Breast epithelium (tissue), 4 donors: Measurements from ENCODE around the gene ST7. TPM values are rescaled to one million over a fixed set of nuclear protein-coding genes. Genes with fewer than 3 reads are reported as not detected.

Source experiments
- DNase-seq, 2 donors: peaks; one replicate each; pipeline ENCODE4 v3.0.0-alpha.2; 2019; ENCODE audit warnings: low spot score in 2 of 2
- H3K27ac ChIP-seq, 2 donors: fragments of 200-600 bp; sonication (generic) in 1 of 2; one replicate each; pipeline ENCODE4 v1.5.1; 2016 to 2019; ENCODE audit warnings: mild to moderate bottlenecking in 1 of 2
- H3K27me3 ChIP-seq, 2 donors: fragments of 200-600 bp; sonication (generic) in 1 of 2; one replicate each; pipeline versions ENCODE4 v1.5.1 to v1.6.0; 2017 to 2019; ENCODE audit warnings: control low read depth in 1 of 2, mild to moderate bottlenecking in 1 of 2
- H3K36me3 ChIP-seq: fragments of 200-600 bp; one replicate; pipeline ENCODE4 v1.5.1; 2019
- H3K4me1 ChIP-seq, 2 donors: fragments of 200-600 bp; sonication (generic); one replicate each; pipeline ENCODE4 v1.5.1; 2016 to 2019; ENCODE audit warnings: control low read depth in 1 of 2
- H3K4me3 ChIP-seq, 3 donors: fragments of 200-600 bp; sonication (generic); 1 replicate in 2 of 3; 2 replicates in 1 of 3; pipeline ENCODE4 v1.5.1; 2016 to 2019; ENCODE audit warnings: mild to moderate bottlenecking in 3 of 3, moderate library complexity in 2 of 3
- H3K9me3 ChIP-seq, 2 donors: fragments of 200-600 bp; sonication (generic) in 1 of 2; one replicate each; pipeline ENCODE4 v1.5.1; 2016 to 2019; ENCODE audit warnings: control low read depth in 1 of 2
- POLR2A ChIP-seq: fragments of 450-650 bp; IDR thresholded peaks from one replicate; pipeline ENCODE4 v1.6.1; 2016; ENCODE audit warnings: antibody characterized with exemption, mild to moderate bottlenecking, moderate library complexity
- POLR2AphosphoS5 ChIP-seq, 3 donors: sonication (generic); formaldehyde crosslinking; IDR thresholded peaks; one replicate each; pipeline ENCODE4 v1.6.1; 2017; ENCODE audit warnings: antibody characterized with exemption in 3 of 3
- intact Hi-C: fragments of 100-400 bp; cut with DNase I; formaldehyde crosslinking; loops from one replicate; pipeline ENCODE4 v1.15.1; 2023; ENCODE audit warnings: low total_unique reads
- total RNA-seq, 3 donors: library from RNA; depleted of rRNA; stranded (reverse); fragments of >200 nt; gene quantifications; one replicate each; pipeline ENCODE4 v1.1.0, GENCODE V29; 2016
- TF ChIP-seq, protein P1 (sequence below), 3 donors: fragments of 450-650 bp; IDR thresholded peaks; one replicate each; pipeline ENCODE4 v1.5.1; 2016 to 2017; ENCODE audit warnings: antibody characterized with exemption in 3 of 3, mild to moderate bottlenecking in 3 of 3, moderate library complexity in 3 of 3

ST7 gene
- total RNA-seq, 3 donors from 2014 or later: 24.3 to 41.4 (median 27.5) TPM

GRCh38 chr7:117066668-117067067 is 113.4 kb downstream of the ST7 start:
- no peaks in the 10 kb centered on the region for H3K4me1 ChIP-seq
- TF ChIP-seq, protein P1, sequence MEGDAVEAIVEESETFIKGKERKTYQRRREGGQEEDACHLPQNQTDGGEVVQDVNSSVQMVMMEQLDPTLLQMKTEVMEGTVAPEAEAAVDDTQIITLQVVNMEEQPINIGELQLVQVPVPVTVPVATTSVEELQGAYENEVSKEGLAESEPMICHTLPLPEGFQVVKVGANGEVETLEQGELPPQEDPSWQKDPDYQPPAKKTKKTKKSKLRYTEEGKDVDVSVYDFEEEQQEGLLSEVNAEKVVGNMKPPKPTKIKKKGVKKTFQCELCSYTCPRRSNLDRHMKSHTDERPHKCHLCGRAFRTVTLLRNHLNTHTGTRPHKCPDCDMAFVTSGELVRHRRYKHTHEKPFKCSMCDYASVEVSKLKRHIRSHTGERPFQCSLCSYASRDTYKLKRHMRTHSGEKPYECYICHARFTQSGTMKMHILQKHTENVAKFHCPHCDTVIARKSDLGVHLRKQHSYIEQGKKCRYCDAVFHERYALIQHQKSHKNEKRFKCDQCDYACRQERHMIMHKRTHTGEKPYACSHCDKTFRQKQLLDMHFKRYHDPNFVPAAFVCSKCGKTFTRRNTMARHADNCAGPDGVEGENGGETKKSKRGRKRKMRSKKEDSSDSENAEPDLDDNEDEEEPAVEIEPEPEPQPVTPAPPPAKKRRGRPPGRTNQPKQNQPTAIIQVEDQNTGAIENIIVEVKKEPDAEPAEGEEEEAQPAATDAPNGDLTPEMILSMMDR (IDR thresholded peaks at IDR 0.05): no peak
- TF ChIP-seq POLR2AphosphoS5 (IDR thresholded peaks at IDR 0.05) (no peak), POLR2A (no peak)
- intact Hi-C loops: no loop called here
- no peaks in the 10 kb centered on the region for H3K36me3 ChIP-seq
- H3K27me3 ChIP-seq: no peaks in the 10 kb centered on the region
- H3K4me3 ChIP-seq: no peak overlapping the region
- H3K27ac ChIP-seq: no peak overlapping the region
- DNase-seq: no peak
- no peaks in the 10 kb centered on the region for H3K9me3 ChIP-seq

DNA sequence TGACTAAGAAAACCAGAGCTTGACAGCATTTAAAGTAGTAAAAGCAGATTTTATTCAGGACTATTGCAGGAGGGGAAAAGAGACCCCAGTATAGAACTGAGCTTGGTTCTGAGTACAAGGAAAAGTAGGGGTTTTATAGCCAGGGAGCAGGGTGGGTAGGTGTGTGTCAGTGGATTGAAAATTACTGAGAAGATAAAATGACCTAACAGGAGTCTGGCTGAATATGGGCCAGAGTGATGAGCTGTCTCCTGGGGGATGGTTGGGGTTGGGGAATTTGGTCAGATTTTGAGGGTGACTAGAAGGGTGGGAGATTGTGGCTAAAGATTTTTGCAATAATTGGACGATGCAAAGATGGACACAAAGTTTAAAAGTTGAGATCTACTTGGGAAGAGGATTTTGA is 114.0 kb downstream of the ST7 start:
- Histone ChIP-seq H3K4me1 (no peaks in the 10 kb centered on the region), H3K4me3 (no peak overlapping the region), H3K27ac (no peak overlapping the region), H3K9me3 (no peaks in the 10 kb centered on the region), H3K27me3 (no peaks in the 10 kb centered on the region), H3K36me3 (no peaks in the 10 kb centered on the region)
- TF ChIP-seq, protein P1 (IDR thresholded peaks at IDR 0.05): no peak
- TF ChIP-seq POLR2A: no peak
- TF ChIP-seq POLR2AphosphoS5 (IDR thresholded peaks at IDR 0.05): no peak
- intact Hi-C loops: no loop called here
- DNase-seq: no peak

DNA sequence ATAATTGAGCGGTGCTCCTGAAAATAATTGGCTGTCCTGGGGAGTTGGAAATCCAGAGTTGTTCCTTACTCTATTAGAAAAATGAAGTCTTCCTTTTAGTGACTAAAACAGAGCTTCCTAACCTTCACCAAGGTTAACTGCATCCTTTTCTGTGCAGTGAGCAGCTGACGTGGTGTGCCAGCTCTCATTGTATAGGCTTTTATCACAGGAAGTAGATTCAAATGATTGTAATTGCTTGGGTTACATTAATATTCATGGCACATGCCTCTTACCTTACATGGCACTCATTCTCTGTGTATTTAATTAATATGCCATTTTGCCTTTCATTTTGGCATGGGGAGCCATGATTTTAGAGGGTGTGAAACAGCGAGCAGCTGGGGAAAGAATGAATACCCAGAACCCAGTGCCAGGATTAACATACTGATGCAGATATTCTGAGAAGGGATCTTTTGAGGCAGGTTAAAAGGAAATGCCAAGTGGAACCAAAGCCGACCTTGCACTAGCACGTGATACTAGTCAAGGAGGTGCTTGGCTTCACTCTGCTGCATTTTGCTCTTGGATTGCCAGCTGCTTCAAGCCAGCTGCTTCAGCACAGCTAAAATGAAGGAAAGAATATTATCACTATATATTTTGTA is 115.3 kb downstream of the ST7 start:
- Histone ChIP-seq H3K4me1 (peaks cover 0 to 2% of the 10 kb centered on the region in 2 donors), H3K36me3 (no peaks in the 10 kb centered on the region), H3K9me3 (no peaks in the 10 kb centered on the region), H3K27me3 (no peaks in the 10 kb centered on the region), H3K4me3 (no peak overlapping the region), H3K27ac (no peak overlapping the region)
- intact Hi-C loops: no loop called here
- DNase-seq: no peak
- TF ChIP-seq POLR2AphosphoS5 (IDR thresholded peaks at IDR 0.05) (no peak), POLR2A (no peak)
- TF ChIP-seq, protein P1 (IDR thresholded peaks at IDR 0.05): no peak

- Histone ChIP-seq H3K9me3 (no peaks in the 10 kb centered on the region), H3K27ac (no peak overlapping the region), H3K36me3 (no peaks in the 10 kb centered on the region), H3K27me3 (no peaks in the 10 kb centered on the region), H3K4me1 (peaks cover 0 to 2% of the 10 kb centered on the region in 2 donors), H3K4me3 (no peak overlapping the region)
- TF ChIP-seq, protein P1 (IDR thresholded peaks at IDR 0.05): no peak
- TF ChIP-seq POLR2AphosphoS5 (IDR thresholded peaks at IDR 0.05) (no peak), POLR2A (no peak)
- intact Hi-C loops: no loop called here
- DNase-seq: no peak
Measured at GRCh38 chr7:117069379-117069778, 116.1 kb downstream of the ST7 start.

- intact Hi-C loops: no loop called here
- Histone ChIP-seq H3K27ac (no peak overlapping the region), H3K27me3 (no peaks in the 10 kb centered on the region), H3K4me1 (peaks cover 0 to 2% of the 10 kb centered on the region in 2 donors), H3K36me3 (no peaks in the 10 kb centered on the region), H3K4me3 (no peak overlapping the region), H3K9me3 (peaks cover 0 to 3% of the 10 kb centered on the region in 2 donors)
- no peak for DNase-seq
- TF ChIP-seq POLR2AphosphoS5 (IDR thresholded peaks at IDR 0.05) (no peak), POLR2A (no peak)
- TF ChIP-seq, protein P1 (IDR thresholded peaks at IDR 0.05): no peak
Measured at GRCh38 chr7:117071551-117071950, 118.2 kb downstream of the ST7 start.
